Neural progenitor cell (in vitro differentiated cells): ENCODE measurements around the gene SNX8. TPM values are rescaled to one million over a fixed set of nuclear protein-coding genes. Genes with fewer than 3 reads are reported as not detected.

ENCODE experiments used
- DNase-seq: peaks from one replicate; pipeline ENCODE4 v3.0.0-alpha.2; 2016; ENCODE audit warnings: low spot score
- H2AFZ ChIP-seq: fragments of 200-600 bp; sonication (generic); replicated peaks from 2 replicates; pipeline ENCODE4 v1.6.1; 2016; ENCODE audit warnings: antibody characterized with exemption
- H3F3A ChIP-seq: fragments of 200-600 bp; sonication (generic); 2 replicates; pipeline ENCODE4 v1.6.1; 2016; ENCODE audit warnings: antibody characterized with exemption, low read depth
- H3K27ac ChIP-seq: fragments of 200-600 bp; sonication (generic); 2 replicates; pipeline ENCODE4 v1.5.1; 2016; ENCODE audit warnings: mild to moderate bottlenecking
- H3K27me3 ChIP-seq: fragments of 200-600 bp; sonication (generic); 2 replicates; pipeline ENCODE4 v1.6.1; 2016; ENCODE audit warnings: mild to moderate bottlenecking, moderate library complexity
- H3K36me3 ChIP-seq: fragments of 200-600 bp; sonication (generic); 2 replicates; pipeline ENCODE4 v1.5.1; 2016
- H3K4me1 ChIP-seq: fragments of 200-600 bp; sonication (generic); 2 replicates; pipeline ENCODE4 v1.6.1; 2016; ENCODE audit warnings: mixed run types
- H3K4me2 ChIP-seq: fragments of 200-600 bp; sonication (generic); 2 replicates; pipeline ENCODE4 v1.6.1; 2016
- H3K4me3 ChIP-seq: fragments of 200-600 bp; sonication (generic); 2 replicates; pipeline ENCODE4 v1.5.1; 2016
- H3K79me2 ChIP-seq: fragments of 200-600 bp; sonication (generic); 2 replicates; pipeline ENCODE4 v1.6.1; 2016; ENCODE audit warnings: low read depth
- H3K9ac ChIP-seq: fragments of 200-600 bp; sonication (generic); 2 replicates; pipeline ENCODE4 v1.6.1; 2016
- H3K9me3 ChIP-seq: fragments of 200-600 bp; sonication (generic); 2 replicates; pipeline ENCODE4 v1.5.1; 2016; ENCODE audit warnings: low read depth
- H4K20me1 ChIP-seq: fragments of 200-600 bp; sonication (generic); 2 replicates; pipeline ENCODE4 v1.6.1; 2016; ENCODE audit warnings: low read depth
- H3K27ac Mint-ChIP-seq: 3 replicates; pipeline ENCODE4 v1.8.0; 2021; ENCODE audit warnings: mixed read lengths
- H3K27me3 Mint-ChIP-seq: 2 replicates; pipeline ENCODE4 v1.8.0; 2022; ENCODE audit warnings: low read depth, mild to moderate bottlenecking, inconsistent platforms, moderate library complexity, mixed read lengths; ENCODE audit not compliant: insufficient read depth
- H3K36me3 Mint-ChIP-seq: 3 replicates; pipeline ENCODE4 v1.8.0; 2021; ENCODE audit warnings: mixed read lengths
- H3K4me1 Mint-ChIP-seq: 3 replicates; pipeline ENCODE4 v1.8.0; 2021; ENCODE audit warnings: mixed read lengths
- H3K4me3 Mint-ChIP-seq: 3 replicates; pipeline ENCODE4 v1.8.0; 2021; ENCODE audit warnings: mild to moderate bottlenecking, moderate library complexity, mixed read lengths
- H3K9me3 Mint-ChIP-seq: 3 replicates; pipeline ENCODE4 v1.8.0; 2020; ENCODE audit warnings: mixed read lengths
- EZH2 ChIP-seq: fragments of 200-600 bp; sonication (generic); IDR thresholded peaks from 2 replicates; pipeline ENCODE4 v1.6.1; 2017; ENCODE audit warnings: antibody characterized with exemption, mild to moderate bottlenecking, moderate library complexity
- EZH2phosphoT487 ChIP-seq: fragments of 200-600 bp; sonication (generic); IDR thresholded peaks from 2 replicates; pipeline ENCODE4 v1.6.1; 2017; ENCODE audit warnings: antibody characterized with exemption
- total RNA-seq: library from RNA; depleted of rRNA; stranded (reverse); fragments of >200 nt; gene quantifications from 2 replicates; pipeline ENCODE4 v1.2.3, GENCODE V29; 2015; ENCODE audit warnings: low replicate concordance
- TF ChIP-seq, protein P1 (sequence below): fragments of 200-600 bp; sonication (generic); IDR thresholded peaks from 2 replicates; pipeline ENCODE4 v1.5.1; 2017; ENCODE audit warnings: antibody characterized with exemption, mild to moderate bottlenecking

SNX8 gene
- total RNA-seq, 1 donor from 2014 or later, result 3.6 TPM

DNA sequence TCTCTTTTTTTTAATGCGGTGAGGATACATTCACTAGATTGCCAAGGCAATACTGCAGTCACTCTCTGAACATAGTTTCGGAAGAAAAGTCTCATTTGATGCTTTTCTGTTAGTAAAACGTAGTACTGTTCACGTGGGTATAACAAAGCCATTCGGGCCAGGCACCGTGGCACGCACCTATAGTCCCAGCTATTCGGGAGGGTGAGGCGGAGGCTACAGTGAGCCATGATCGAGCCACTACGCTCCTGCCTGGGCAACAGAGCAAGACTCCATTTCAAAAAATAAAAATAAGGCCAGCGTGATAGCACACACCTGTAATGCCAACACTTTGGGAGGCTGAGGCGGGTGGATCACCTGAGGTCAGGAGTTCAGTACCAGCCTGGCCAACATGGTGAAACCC, 24.6 kb downstream of the SNX8 start:
- Mint-ChIP-seq H3K4me3 (no peak overlapping the region), H3K4me1 (peaks cover under 1% of the 10 kb centered on the region), H3K9me3 (no peaks in the 10 kb centered on the region), H3K36me3 (no peaks in the 10 kb centered on the region), H3K27me3 (no peaks in the 10 kb centered on the region), H3K27ac (no peak overlapping the region)
- Histone ChIP-seq H4K20me1 (no peaks in the 10 kb centered on the region), H3K27ac (no peak overlapping the region), H3K4me1 (no peaks in the 10 kb centered on the region), H2AFZ (no peak overlapping the region), H3K9ac (no peak overlapping the region), H3K27me3 (no peaks in the 10 kb centered on the region), H3K9me3 (no peaks in the 10 kb centered on the region), H3K79me2 (peaks cover 12% of the 10 kb centered on the region), H3K4me2 (no peak overlapping the region), H3K36me3 (no peaks in the 10 kb centered on the region), H3K4me3 (no peak overlapping the region), H3F3A (no peaks in the 10 kb centered on the region)
- no peak for DNase-seq
- TF ChIP-seq EZH2phosphoT487 (no peak), EZH2 (no peak)
- TF ChIP-seq, protein P1, sequence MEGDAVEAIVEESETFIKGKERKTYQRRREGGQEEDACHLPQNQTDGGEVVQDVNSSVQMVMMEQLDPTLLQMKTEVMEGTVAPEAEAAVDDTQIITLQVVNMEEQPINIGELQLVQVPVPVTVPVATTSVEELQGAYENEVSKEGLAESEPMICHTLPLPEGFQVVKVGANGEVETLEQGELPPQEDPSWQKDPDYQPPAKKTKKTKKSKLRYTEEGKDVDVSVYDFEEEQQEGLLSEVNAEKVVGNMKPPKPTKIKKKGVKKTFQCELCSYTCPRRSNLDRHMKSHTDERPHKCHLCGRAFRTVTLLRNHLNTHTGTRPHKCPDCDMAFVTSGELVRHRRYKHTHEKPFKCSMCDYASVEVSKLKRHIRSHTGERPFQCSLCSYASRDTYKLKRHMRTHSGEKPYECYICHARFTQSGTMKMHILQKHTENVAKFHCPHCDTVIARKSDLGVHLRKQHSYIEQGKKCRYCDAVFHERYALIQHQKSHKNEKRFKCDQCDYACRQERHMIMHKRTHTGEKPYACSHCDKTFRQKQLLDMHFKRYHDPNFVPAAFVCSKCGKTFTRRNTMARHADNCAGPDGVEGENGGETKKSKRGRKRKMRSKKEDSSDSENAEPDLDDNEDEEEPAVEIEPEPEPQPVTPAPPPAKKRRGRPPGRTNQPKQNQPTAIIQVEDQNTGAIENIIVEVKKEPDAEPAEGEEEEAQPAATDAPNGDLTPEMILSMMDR, result no peak

DNA sequence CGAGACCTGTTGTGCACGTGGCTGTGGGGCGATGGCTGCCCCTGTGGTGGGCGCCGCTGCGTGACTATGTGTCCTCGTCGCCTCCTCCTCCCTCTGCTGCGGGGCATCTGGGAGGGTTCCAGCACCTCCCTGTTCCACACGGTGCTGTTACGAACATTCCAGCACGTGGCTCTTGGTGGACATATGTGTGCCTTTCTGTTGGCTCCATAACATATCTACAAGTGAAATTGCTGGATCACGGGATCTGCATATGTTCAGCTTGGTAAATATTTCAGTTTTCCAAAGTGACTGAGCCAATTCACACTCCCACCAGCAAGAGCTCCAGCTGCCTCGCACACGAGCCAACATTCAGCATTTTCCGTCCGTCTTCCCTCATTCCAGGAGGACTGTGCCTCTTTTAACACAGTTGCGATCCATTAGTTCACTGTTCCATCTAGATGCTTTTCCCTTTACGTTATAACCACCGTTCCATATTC, 25.1 kb downstream of the SNX8 start:
- no peaks in the 10 kb centered on the region for H4K20me1 ChIP-seq
- Mint-ChIP-seq H3K4me3 (no peak overlapping the region), H3K36me3 (no peaks in the 10 kb centered on the region), H3K9me3 (no peaks in the 10 kb centered on the region), H3K4me1 (peaks cover 2% of the 10 kb centered on the region), H3K27me3 (no peaks in the 10 kb centered on the region), H3K27ac (no peak overlapping the region)
- TF ChIP-seq EZH2phosphoT487 (no peak), EZH2 (no peak)
- TF ChIP-seq, protein P1, result no peak
- no peak overlapping the region for H3K27ac ChIP-seq
- no peak overlapping the region for H2AFZ ChIP-seq
- H3K9ac ChIP-seq, result no peak overlapping the region
- H3K27me3 ChIP-seq, result no peaks in the 10 kb centered on the region
- H3K4me1 ChIP-seq, result no peaks in the 10 kb centered on the region
- no peak overlapping the region for H3K4me2 ChIP-seq
- H3K9me3 ChIP-seq, result no peaks in the 10 kb centered on the region
- H3K4me3 ChIP-seq, result no peak overlapping the region
- H3K36me3 ChIP-seq, result no peaks in the 10 kb centered on the region
- no peaks in the 10 kb centered on the region for H3F3A ChIP-seq
- no peak for DNase-seq
- H3K79me2 ChIP-seq, result peaks cover 12% of the 10 kb centered on the region

DNA sequence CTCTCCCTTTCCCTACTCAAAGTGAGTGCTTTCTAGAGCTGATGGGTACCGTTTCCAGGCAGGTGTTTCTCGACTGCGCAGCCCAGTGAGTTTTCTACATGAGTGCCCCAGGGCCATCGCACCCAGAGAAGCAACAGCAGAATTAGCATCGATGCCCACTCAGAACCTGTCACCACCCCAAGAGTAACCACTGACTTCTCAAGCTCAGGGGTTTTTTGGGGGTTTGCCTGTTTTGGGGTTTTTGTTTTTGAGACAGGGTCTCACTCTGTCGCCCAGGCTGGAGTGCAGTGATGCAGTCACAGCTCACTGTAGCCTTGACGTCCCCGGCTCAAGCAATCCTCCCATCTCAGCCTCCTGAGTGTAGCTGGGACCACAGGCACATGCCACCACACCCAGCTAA, 25.7 kb downstream of the SNX8 start:
- Histone ChIP-seq H3K9me3 (no peaks in the 10 kb centered on the region), H3K4me3 (no peak overlapping the region), H3F3A (no peaks in the 10 kb centered on the region), H3K79me2 (peaks cover 12% of the 10 kb centered on the region), H3K4me2 (no peak overlapping the region), H3K27ac (no peak overlapping the region), H3K36me3 (no peaks in the 10 kb centered on the region), H3K9ac (no peak overlapping the region), H3K4me1 (no peaks in the 10 kb centered on the region), H3K27me3 (no peaks in the 10 kb centered on the region), H2AFZ (no peak overlapping the region), H4K20me1 (no peaks in the 10 kb centered on the region)
- peak overlapping the region; percentile 87 for H3K27ac Mint-ChIP-seq
- no peak overlapping the region for H3K4me3 Mint-ChIP-seq
- TF ChIP-seq EZH2 (no peak), EZH2phosphoT487 (no peak)
- TF ChIP-seq, protein P1, result no peak
- no peaks in the 10 kb centered on the region for H3K27me3 Mint-ChIP-seq
- peaks cover 2% of the 10 kb centered on the region for H3K4me1 Mint-ChIP-seq
- DNase-seq, result no peak
- H3K36me3 Mint-ChIP-seq, result no peaks in the 10 kb centered on the region
- H3K9me3 Mint-ChIP-seq, result no peaks in the 10 kb centered on the region
